ENCODE data around the gene FBN1.

FBN1 gene

DNA sequence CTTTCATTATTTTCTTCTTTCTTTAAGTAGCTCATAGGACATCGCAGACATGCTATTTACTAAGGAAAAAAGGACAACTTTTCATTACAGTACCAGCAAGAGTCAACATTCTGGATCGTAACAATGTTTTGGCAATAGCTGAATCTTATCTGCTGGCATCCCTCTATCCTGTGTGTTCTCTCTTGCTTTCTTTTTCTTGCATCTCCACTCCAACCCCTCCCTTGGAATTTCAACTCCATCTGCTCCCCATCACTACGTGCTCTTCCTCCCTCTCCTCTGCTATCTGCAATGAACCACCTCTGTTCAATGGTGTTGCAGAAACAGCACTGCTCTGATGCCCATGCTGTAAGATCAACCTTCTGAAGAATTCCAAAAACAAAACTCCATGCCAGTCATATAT is 106.6 kb downstream of the FBN1 start:
- peaks cover 14% of the 10 kb centered on the region for H3K4me1 Mint-ChIP-seq

DNA sequence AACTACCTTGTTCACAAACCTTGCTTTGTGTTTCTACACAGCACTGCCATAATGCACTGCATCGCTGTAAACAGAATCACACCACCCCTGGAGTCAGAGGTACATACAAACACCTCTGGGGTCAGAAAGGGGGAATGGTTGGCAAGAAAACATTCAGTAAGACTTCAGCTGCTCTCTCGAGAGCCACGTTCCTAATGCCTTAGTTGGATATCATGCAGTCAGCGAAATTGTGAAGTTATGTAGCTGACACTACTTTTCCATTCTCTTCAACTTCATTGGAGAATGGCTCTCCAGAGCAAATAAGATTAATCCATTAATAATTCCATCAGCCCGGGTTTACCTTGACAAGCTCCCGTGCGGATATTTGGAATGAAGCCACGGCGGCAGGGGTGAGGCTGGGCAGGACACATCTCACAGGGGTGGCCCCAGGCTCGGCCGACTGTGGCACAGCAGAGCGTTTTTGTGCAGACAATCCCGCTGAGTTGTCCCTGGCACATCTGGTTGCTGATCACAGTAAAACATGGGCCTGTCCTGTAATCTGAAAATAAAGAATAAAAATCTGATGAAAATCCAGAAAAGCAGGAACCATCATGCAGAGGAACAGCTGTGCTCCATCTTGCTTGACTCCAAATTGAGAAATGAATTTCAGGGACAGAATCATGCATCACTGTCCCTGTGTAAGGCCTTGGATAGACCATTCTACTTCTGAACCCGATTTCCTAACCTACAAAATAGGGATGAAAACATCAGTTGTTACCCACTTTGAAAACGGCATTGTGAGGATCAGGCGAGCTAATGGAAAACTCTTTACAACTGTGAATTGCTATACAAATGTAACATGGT is 108.0 kb downstream of the FBN1 start:
- no peaks in the 10 kb centered on the region for H3K27me3 Mint-ChIP-seq (ENCODE audit: low read depth, poor library complexity)
- no peak for DNase-seq
- H3K4me3 Mint-ChIP-seq, result no peak overlapping the region
- TF ChIP-seq, protein P1, sequence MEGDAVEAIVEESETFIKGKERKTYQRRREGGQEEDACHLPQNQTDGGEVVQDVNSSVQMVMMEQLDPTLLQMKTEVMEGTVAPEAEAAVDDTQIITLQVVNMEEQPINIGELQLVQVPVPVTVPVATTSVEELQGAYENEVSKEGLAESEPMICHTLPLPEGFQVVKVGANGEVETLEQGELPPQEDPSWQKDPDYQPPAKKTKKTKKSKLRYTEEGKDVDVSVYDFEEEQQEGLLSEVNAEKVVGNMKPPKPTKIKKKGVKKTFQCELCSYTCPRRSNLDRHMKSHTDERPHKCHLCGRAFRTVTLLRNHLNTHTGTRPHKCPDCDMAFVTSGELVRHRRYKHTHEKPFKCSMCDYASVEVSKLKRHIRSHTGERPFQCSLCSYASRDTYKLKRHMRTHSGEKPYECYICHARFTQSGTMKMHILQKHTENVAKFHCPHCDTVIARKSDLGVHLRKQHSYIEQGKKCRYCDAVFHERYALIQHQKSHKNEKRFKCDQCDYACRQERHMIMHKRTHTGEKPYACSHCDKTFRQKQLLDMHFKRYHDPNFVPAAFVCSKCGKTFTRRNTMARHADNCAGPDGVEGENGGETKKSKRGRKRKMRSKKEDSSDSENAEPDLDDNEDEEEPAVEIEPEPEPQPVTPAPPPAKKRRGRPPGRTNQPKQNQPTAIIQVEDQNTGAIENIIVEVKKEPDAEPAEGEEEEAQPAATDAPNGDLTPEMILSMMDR (IDR thresholded peaks at IDR 0.05), result no peak
- H3K4me1 Mint-ChIP-seq, result peaks cover 14% of the 10 kb centered on the region
- no peaks in the 10 kb centered on the region for H3K9me3 Mint-ChIP-seq
- no peaks in the 10 kb centered on the region for H3K36me3 Mint-ChIP-seq (ENCODE audit: low read depth)
- peak overlapping the region; percentile 88 for H3K27ac Mint-ChIP-seq

More for the DNA sequence above, 106.6 kb downstream of the FBN1 start:
- DNase-seq, result no peak
- H3K27me3 Mint-ChIP-seq (ENCODE audit: low read depth, poor library complexity), result no peaks in the 10 kb centered on the region
- no peak overlapping the region for H3K27ac Mint-ChIP-seq
- TF ChIP-seq, protein P1 (IDR thresholded peaks at IDR 0.05), result no peak
- peaks cover 4% of the 10 kb centered on the region for H3K9me3 Mint-ChIP-seq
- no peak overlapping the region for H3K4me3 Mint-ChIP-seq
- no peaks in the 10 kb centered on the region for H3K36me3 Mint-ChIP-seq (ENCODE audit: low read depth)

DNA sequence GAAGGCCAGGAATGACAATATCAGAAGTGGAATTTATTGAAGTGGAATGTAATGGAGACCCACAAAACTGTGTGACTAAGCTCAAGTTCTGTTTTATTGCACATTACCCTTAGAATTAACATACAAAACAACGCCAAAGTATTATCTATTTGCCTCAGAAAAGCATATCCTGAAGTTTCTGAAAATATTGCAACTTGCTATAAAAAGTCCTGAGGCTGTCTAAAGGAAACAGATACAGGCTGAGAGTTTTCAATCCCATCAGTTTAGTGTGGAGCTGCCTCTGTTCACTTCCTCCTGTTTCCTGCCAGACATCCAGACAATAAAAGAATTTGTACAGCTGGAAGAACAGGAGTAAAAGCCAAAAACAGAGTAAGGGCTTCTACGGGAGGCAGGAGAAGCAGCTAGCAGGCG is 108.8 kb downstream of the FBN1 start:
- Mint-ChIP-seq H3K27me3 (ENCODE audit: low read depth, poor library complexity) (no peaks in the 10 kb centered on the region), H3K4me1 (peaks cover 14% of the 10 kb centered on the region), H3K27ac (peak overlapping the region; percentile 88), H3K36me3 (ENCODE audit: low read depth) (no peaks in the 10 kb centered on the region), H3K4me3 (no peak overlapping the region), H3K9me3 (no peaks in the 10 kb centered on the region)
- TF ChIP-seq, protein P1 (IDR thresholded peaks at IDR 0.05), result no peak
- no peak for DNase-seq

DNA sequence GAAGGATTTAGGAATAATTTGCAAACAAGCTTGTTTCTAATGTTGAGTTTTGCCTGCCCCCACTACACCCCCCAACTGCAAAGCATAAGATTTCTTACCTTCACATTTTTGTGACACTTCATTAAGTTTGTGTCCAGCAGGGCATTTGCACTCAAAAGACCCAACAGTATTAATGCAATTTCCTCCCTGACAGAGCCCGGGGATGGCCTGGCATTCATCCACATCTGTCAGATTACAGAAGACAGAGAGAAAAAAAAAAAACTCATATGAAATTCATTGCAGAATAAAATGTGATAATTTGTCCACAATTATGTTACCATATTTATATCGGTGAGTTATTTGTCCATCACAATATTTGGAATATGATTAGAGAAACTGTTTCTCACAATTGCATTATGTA is 111.5 kb downstream of the FBN1 start:
- H3K36me3 Mint-ChIP-seq (ENCODE audit: low read depth), result no peaks in the 10 kb centered on the region
- peaks cover 20% of the 10 kb centered on the region for H3K4me1 Mint-ChIP-seq
- no peak overlapping the region for H3K27ac Mint-ChIP-seq
- no peaks in the 10 kb centered on the region for H3K27me3 Mint-ChIP-seq (ENCODE audit: low read depth, poor library complexity)
- TF ChIP-seq, protein P1 (IDR thresholded peaks at IDR 0.05), result no peak
- H3K9me3 Mint-ChIP-seq, result no peaks in the 10 kb centered on the region
- H3K4me3 Mint-ChIP-seq, result no peak overlapping the region
- no peak for DNase-seq

DNA sequence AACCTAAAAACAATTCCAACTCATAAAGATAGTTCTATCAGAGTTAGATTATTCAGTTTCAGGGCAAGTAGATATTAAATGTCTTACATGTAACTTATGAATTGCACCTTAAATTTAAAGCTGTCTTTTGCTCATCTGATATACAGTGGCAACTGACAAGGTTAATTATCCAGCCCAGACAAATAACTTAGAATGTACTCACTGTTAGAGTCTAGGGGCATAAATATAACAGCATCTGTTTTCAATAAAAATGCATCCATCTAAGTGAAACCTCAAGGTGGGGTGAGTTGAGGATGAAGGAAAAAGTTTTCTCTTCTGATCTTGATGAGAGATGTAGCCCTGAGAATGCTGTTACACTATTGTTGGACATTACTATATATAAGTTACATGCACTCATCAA is 112.6 kb downstream of the FBN1 start:
- Mint-ChIP-seq H3K27me3 (ENCODE audit: low read depth, poor library complexity) (no peaks in the 10 kb centered on the region), H3K36me3 (ENCODE audit: low read depth) (no peaks in the 10 kb centered on the region), H3K4me1 (peaks cover 22% of the 10 kb centered on the region), H3K4me3 (no peak overlapping the region), H3K9me3 (no peaks in the 10 kb centered on the region), H3K27ac (no peak overlapping the region)
- TF ChIP-seq, protein P1 (IDR thresholded peaks at IDR 0.05), result no peak
- DNase-seq, result no peak

DNA sequence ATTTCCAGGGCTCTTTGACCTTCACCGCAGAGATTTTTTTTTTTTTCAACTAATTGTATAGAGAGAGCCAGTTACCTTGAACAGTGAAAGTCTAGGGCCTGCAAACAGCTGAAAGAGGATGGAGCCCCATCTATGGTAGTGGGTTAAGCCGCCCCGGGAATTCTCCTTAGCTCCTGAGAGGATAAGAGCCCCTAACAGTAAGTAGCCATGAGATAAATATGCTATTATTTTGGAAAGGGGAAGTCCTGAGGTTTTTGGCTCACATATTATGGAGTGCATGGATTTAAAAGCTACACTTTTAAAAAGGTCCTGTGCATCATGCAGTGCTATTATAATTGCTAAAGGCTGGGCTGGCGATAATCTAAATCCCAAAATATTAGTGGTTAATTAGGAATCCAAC is 115.0 kb downstream of the FBN1 start:
- Mint-ChIP-seq H3K9me3 (no peaks in the 10 kb centered on the region), H3K4me3 (no peak overlapping the region), H3K27me3 (ENCODE audit: low read depth, poor library complexity) (no peaks in the 10 kb centered on the region), H3K27ac (no peak overlapping the region), H3K4me1 (peaks cover 20% of the 10 kb centered on the region), H3K36me3 (ENCODE audit: low read depth) (peaks cover 7% of the 10 kb centered on the region)
- no peak for DNase-seq
- TF ChIP-seq, protein P1 (IDR thresholded peaks at IDR 0.05), result no peak
